WTC11 (cell line): ENCODE measurements around the gene TMEM9. TPM values are rescaled to one million over a fixed set of nuclear protein-coding genes. Genes with fewer than 3 reads are reported as not detected.

ENCODE experiments used
- ATAC-seq: fragments of 200-7000 bp; cut with Tn5 transposase; 2 replicates; pipeline ENCODE4 v1.10.0; 2021; ENCODE audit warnings: mild to moderate bottlenecking, moderate library complexity
- CTCF ChIA-PET: fragments of 300-600 bp; sonication (Branson Sonifier 250); formaldehyde crosslinking; loops from one replicate; lab custom pipeline; 2021; ENCODE audit warnings: antibody characterized with exemption; lab: Charles Lee
- POLR2A ChIA-PET: fragments of 350-600 bp; sonication (Branson Sonifier 250); formaldehyde crosslinking; loops from one replicate; lab custom pipeline; 2021; ENCODE audit warnings: antibody characterized with exemption; lab: Charles Lee
- DNase-seq: peaks from one replicate; pipeline ENCODE4 v3.0.0; 2021; ENCODE audit warnings: low spot score
- H3K27ac Mint-ChIP-seq: 2 replicates; pipeline ENCODE4 v1.8.0; 2021; ENCODE audit warnings: mixed read lengths
- H3K27me3 Mint-ChIP-seq: 2 replicates; pipeline ENCODE4 v1.8.0; 2021; ENCODE audit warnings: low read depth, mild to moderate bottlenecking, moderate library complexity, mixed read lengths
- H3K36me3 Mint-ChIP-seq: 2 replicates; pipeline ENCODE4 v1.8.0; 2021; ENCODE audit warnings: mixed read lengths
- H3K4me1 Mint-ChIP-seq: 2 replicates; pipeline ENCODE4 v1.8.0; 2022; ENCODE audit warnings: mixed read lengths
- H3K4me3 Mint-ChIP-seq: 2 replicates; pipeline ENCODE4 v1.8.0; 2021; ENCODE audit warnings: mild to moderate bottlenecking, moderate library complexity, mixed read lengths
- H3K9me3 Mint-ChIP-seq: 2 replicates; pipeline ENCODE4 v1.8.0; 2021; ENCODE audit warnings: mixed read lengths
- E2F1 ChIP-seq: sonication (generic); formaldehyde crosslinking; IDR thresholded peaks from 2 replicates; pipeline ENCODE4 v1.8.0; 2022; ENCODE audit warnings: mild to moderate bottlenecking, missing genetic modification reagents
- EMX1 ChIP-seq: fragments of 250-450 bp; sonication (Bioruptor Pico); IDR thresholded peaks from 2 replicates; pipeline ENCODE4 v1.8.0; 2021; ENCODE audit warnings: mild to moderate bottlenecking
- ESRRA ChIP-seq: sonication (generic); formaldehyde crosslinking; IDR thresholded peaks from 2 replicates; pipeline ENCODE4 v1.8.1; 2022; ENCODE audit warnings: mild to moderate bottlenecking, missing genetic modification reagents, borderline replicate concordance
- FOXK1 ChIP-seq: sonication (generic); formaldehyde crosslinking; IDR thresholded peaks from 2 replicates; pipeline ENCODE4 v1.8.0; 2022; ENCODE audit warnings: mild to moderate bottlenecking, moderate library complexity, missing genetic modification reagents
- FOXP1 ChIP-seq: sonication (generic); formaldehyde crosslinking; IDR thresholded peaks from 2 replicates; pipeline ENCODE4 v1.8.0; 2022; ENCODE audit warnings: missing genetic modification reagents, mild to moderate bottlenecking, moderate library complexity, borderline replicate concordance
- GRHL2 ChIP-seq: fragments of 250-450 bp; sonication (Bioruptor Pico); IDR thresholded peaks from 2 replicates; pipeline ENCODE4 v1.8.0; 2022; ENCODE audit warnings: mild to moderate bottlenecking, moderate library complexity; ENCODE audit not compliant: insufficient replicate concordance, severe bottlenecking
- JAZF1 ChIP-seq: fragments of 250-450 bp; sonication (Bioruptor Pico); IDR thresholded peaks from 2 replicates; pipeline ENCODE4 v1.9.0; 2021; ENCODE audit warnings: moderate library complexity, mild to moderate bottlenecking, inconsistent platforms
- JUN ChIP-seq: sonication (generic); formaldehyde crosslinking; IDR thresholded peaks from 2 replicates; pipeline ENCODE4 v1.8.0; 2023; ENCODE audit warnings: mild to moderate bottlenecking, missing genetic modification reagents
- MYBL2 ChIP-seq: sonication (generic); formaldehyde crosslinking; IDR thresholded peaks from 2 replicates; pipeline ENCODE4 v1.8.1; 2023; ENCODE audit warnings: mild to moderate bottlenecking, moderate library complexity, missing genetic modification reagents
- OVOL2 ChIP-seq: fragments of 250-450 bp; sonication (Bioruptor Pico); IDR thresholded peaks from 2 replicates; pipeline ENCODE4 v1.9.0; 2021; ENCODE audit warnings: mild to moderate bottlenecking, borderline replicate concordance
- RORB ChIP-seq: fragments of 250-450 bp; sonication (Bioruptor Pico); IDR thresholded peaks from 2 replicates; pipeline ENCODE4 v1.9.0; 2021; ENCODE audit warnings: mild to moderate bottlenecking
- SMAD4 ChIP-seq: sonication (generic); formaldehyde crosslinking; IDR thresholded peaks from 2 replicates; pipeline ENCODE4 v1.8.0; 2022; ENCODE audit warnings: mild to moderate bottlenecking, missing genetic modification reagents
- TCF7 ChIP-seq: sonication (generic); formaldehyde crosslinking; IDR thresholded peaks from 2 replicates; pipeline ENCODE4 v1.8.0; 2022; ENCODE audit warnings: mild to moderate bottlenecking, low read depth, missing genetic modification reagents, moderate library complexity
- ZNF263 ChIP-seq: sonication (generic); formaldehyde crosslinking; IDR thresholded peaks from 2 replicates; pipeline ENCODE4 v1.8.1; 2022; ENCODE audit warnings: low read depth, mild to moderate bottlenecking, moderate library complexity, missing genetic modification reagents
- ZNF671 ChIP-seq: fragments of 250-450 bp; sonication (Bioruptor Pico); IDR thresholded peaks from 2 replicates; pipeline ENCODE4 v1.8.0; 2021; ENCODE audit warnings: mild to moderate bottlenecking
- total RNA-seq: library from RNA; stranded (reverse); gene quantifications from 3 replicates; pipeline ENCODE4 v1.2.3, GENCODE V29; 2021
- TF ChIP-seq, protein P1 (sequence below): sonication (generic); formaldehyde crosslinking; IDR thresholded peaks from 2 replicates; pipeline ENCODE4 v1.8.0; 2022; ENCODE audit warnings: mild to moderate bottlenecking, missing genetic modification reagents
- TF ChIP-seq, protein P2 (sequence below): sonication (generic); formaldehyde crosslinking; IDR thresholded peaks from 2 replicates; pipeline ENCODE4 v1.8.0; 2023; ENCODE audit warnings: missing genetic modification reagents
- TF ChIP-seq, protein P3 (sequence below): sonication (generic); formaldehyde crosslinking; IDR thresholded peaks from 2 replicates; pipeline ENCODE4 v1.8.1; 2022; ENCODE audit warnings: missing genetic modification reagents, borderline replicate concordance
- TF ChIP-seq, protein P4 (sequence below): fragments of 250-450 bp; sonication (Bioruptor Pico); IDR thresholded peaks from 2 replicates; pipeline ENCODE4 v1.9.0; 2021; ENCODE audit warnings: mild to moderate bottlenecking
- TF ChIP-seq, protein P5 (sequence below): sonication (generic); formaldehyde crosslinking; IDR thresholded peaks from 2 replicates; pipeline ENCODE4 v1.8.0; 2023; ENCODE audit warnings: mild to moderate bottlenecking, missing genetic modification reagents
- TF ChIP-seq, protein P6 (sequence below): sonication (generic); formaldehyde crosslinking; IDR thresholded peaks from 2 replicates; pipeline ENCODE4 v1.8.1; 2023; ENCODE audit warnings: mild to moderate bottlenecking, missing genetic modification reagents, borderline replicate concordance

Gene TMEM9
- total RNA-seq, 1 experiment from 2014 or later = 97.5 TPM

GRCh38 chr1:201091256-201091655 lies 63.0 kb downstream of the TMEM9 start:
- ChIA-PET CTCF (interaction anchor here (0.7 to 3.0 kb wide), 3 partner anchors 22 to 119 kb away, joined by 3 to 18 read pairs (median 5); no protein-coding TSS in a partner anchor), POLR2A (no interaction called here)
- Mint-ChIP-seq H3K27me3 (no peaks in the 10 kb centered on the region), H3K27ac (no peak overlapping the region), H3K36me3 (no peaks in the 10 kb centered on the region), H3K4me3 (no peak overlapping the region), H3K4me1 (peaks cover 6% of the 10 kb centered on the region; the same call in 1 of the 2 replicates), H3K9me3 (no peaks in the 10 kb centered on the region)
- TF ChIP-seq E2F1 (CRISPR knock-in tag) (no peak), MYBL2 (CRISPR knock-in tag) (no peak), SMAD4 (CRISPR knock-in tag) (no peak), FOXK1 (CRISPR knock-in tag) (no peak), ZNF263 (CRISPR knock-in tag) (no peak), GRHL2 (no peak), FOXP1 (CRISPR knock-in tag) (no peak)
- TF ChIP-seq, protein P1, sequence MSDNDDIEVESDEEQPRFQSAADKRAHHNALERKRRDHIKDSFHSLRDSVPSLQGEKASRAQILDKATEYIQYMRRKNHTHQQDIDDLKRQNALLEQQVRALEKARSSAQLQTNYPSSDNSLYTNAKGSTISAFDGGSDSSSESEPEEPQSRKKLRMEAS (CRISPR knock-in tag) = no peak
- TF ChIP-seq, protein P2, sequence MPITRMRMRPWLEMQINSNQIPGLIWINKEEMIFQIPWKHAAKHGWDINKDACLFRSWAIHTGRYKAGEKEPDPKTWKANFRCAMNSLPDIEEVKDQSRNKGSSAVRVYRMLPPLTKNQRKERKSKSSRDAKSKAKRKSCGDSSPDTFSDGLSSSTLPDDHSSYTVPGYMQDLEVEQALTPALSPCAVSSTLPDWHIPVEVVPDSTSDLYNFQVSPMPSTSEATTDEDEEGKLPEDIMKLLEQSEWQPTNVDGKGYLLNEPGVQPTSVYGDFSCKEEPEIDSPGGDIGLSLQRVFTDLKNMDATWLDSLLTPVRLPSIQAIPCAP = no peak
- ATAC-seq = no peak; the same call in 1 of the 2 replicates
- no peak for DNase-seq

- no peaks in the 10 kb centered on the region for H3K36me3 Mint-ChIP-seq
- peaks cover 6% of the 10 kb centered on the region; the same call in 1 of the 2 replicates for H3K4me1 Mint-ChIP-seq
- TF ChIP-seq OVOL2 (CRISPR knock-in tag) = no peak
- TF ChIP-seq TCF7 (CRISPR knock-in tag) = no peak
- TF ChIP-seq JAZF1 (CRISPR knock-in tag) = no peak
- no peak for TF ChIP-seq JUN (CRISPR knock-in tag)
- no peak for TF ChIP-seq RORB (CRISPR knock-in tag)
- TF ChIP-seq EMX1 = no peak
- TF ChIP-seq, protein P3, sequence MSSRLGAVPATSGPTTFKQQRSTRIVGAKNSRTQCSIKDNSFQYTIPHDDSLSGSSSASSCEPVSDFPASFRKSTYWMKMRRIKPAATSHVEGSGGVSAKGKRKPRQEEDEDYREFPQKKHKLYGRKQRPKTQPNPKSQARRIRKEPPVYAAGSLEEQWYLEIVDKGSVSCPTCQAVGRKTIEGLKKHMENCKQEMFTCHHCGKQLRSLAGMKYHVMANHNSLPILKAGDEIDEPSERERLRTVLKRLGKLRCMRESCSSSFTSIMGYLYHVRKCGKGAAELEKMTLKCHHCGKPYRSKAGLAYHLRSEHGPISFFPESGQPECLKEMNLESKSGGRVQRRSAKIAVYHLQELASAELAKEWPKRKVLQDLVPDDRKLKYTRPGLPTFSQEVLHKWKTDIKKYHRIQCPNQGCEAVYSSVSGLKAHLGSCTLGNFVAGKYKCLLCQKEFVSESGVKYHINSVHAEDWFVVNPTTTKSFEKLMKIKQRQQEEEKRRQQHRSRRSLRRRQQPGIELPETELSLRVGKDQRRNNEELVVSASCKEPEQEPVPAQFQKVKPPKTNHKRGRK (CRISPR knock-in tag) = no peak
- TF ChIP-seq, protein P4, sequence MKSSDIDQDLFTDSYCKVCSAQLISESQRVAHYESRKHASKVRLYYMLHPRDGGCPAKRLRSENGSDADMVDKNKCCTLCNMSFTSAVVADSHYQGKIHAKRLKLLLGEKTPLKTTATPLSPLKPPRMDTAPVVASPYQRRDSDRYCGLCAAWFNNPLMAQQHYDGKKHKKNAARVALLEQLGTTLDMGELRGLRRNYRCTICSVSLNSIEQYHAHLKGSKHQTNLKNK = no peak
- TF ChIP-seq ZNF671 (CRISPR knock-in tag) = no peak
- TF ChIP-seq, all 79 proteins: peak for 0
- POLR2A ChIA-PET = no interaction called here
- Mint-ChIP-seq H3K9me3 (no peaks in the 10 kb centered on the region), H3K27me3 (no peaks in the 10 kb centered on the region), H3K27ac (no peak overlapping the region), H3K4me3 (no peak overlapping the region)
- no peak for DNase-seq
- no peak for ATAC-seq
- CTCF ChIA-PET = interaction anchor here (3.0 kb wide), 1 partner anchor 29 kb away, joined by 18 read pairs; no protein-coding TSS in a partner anchor
These were observed 63.7 kb downstream of the TMEM9 start for GRCh38 chr1:201090541-201090940.

GRCh38 chr1:201089596-201089995 lies 64.7 kb downstream of the TMEM9 start:
- DNase-seq = no peak
- no peaks in the 10 kb centered on the region for H3K36me3 Mint-ChIP-seq
- H3K9me3 Mint-ChIP-seq = no peaks in the 10 kb centered on the region
- peaks cover 6% of the 10 kb centered on the region; the same call in 1 of the 2 replicates for H3K4me1 Mint-ChIP-seq
- POLR2A ChIA-PET = no interaction called here
- no peak overlapping the region for H3K27ac Mint-ChIP-seq
- TF ChIP-seq, protein P5, sequence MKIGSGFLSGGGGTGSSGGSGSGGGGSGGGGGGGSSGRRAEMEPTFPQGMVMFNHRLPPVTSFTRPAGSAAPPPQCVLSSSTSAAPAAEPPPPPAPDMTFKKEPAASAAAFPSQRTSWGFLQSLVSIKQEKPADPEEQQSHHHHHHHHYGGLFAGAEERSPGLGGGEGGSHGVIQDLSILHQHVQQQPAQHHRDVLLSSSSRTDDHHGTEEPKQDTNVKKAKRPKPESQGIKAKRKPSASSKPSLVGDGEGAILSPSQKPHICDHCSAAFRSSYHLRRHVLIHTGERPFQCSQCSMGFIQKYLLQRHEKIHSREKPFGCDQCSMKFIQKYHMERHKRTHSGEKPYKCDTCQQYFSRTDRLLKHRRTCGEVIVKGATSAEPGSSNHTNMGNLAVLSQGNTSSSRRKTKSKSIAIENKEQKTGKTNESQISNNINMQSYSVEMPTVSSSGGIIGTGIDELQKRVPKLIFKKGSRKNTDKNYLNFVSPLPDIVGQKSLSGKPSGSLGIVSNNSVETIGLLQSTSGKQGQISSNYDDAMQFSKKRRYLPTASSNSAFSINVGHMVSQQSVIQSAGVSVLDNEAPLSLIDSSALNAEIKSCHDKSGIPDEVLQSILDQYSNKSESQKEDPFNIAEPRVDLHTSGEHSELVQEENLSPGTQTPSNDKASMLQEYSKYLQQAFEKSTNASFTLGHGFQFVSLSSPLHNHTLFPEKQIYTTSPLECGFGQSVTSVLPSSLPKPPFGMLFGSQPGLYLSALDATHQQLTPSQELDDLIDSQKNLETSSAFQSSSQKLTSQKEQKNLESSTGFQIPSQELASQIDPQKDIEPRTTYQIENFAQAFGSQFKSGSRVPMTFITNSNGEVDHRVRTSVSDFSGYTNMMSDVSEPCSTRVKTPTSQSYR (CRISPR knock-in tag) = no peak
- TF ChIP-seq ESRRA (CRISPR knock-in tag) = no peak
- TF ChIP-seq, protein P6, sequence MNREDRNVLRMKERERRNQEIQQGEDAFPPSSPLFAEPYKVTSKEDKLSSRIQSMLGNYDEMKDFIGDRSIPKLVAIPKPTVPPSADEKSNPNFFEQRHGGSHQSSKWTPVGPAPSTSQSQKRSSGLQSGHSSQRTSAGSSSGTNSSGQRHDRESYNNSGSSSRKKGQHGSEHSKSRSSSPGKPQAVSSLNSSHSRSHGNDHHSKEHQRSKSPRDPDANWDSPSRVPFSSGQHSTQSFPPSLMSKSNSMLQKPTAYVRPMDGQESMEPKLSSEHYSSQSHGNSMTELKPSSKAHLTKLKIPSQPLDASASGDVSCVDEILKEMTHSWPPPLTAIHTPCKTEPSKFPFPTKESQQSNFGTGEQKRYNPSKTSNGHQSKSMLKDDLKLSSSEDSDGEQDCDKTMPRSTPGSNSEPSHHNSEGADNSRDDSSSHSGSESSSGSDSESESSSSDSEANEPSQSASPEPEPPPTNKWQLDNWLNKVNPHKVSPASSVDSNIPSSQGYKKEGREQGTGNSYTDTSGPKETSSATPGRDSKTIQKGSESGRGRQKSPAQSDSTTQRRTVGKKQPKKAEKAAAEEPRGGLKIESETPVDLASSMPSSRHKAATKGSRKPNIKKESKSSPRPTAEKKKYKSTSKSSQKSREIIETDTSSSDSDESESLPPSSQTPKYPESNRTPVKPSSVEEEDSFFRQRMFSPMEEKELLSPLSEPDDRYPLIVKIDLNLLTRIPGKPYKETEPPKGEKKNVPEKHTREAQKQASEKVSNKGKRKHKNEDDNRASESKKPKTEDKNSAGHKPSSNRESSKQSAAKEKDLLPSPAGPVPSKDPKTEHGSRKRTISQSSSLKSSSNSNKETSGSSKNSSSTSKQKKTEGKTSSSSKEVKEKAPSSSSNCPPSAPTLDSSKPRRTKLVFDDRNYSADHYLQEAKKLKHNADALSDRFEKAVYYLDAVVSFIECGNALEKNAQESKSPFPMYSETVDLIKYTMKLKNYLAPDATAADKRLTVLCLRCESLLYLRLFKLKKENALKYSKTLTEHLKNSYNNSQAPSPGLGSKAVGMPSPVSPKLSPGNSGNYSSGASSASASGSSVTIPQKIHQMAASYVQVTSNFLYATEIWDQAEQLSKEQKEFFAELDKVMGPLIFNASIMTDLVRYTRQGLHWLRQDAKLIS (CRISPR knock-in tag) = no peak
- H3K4me3 Mint-ChIP-seq = no peak overlapping the region
- no peak for ATAC-seq
- CTCF ChIA-PET = interaction anchor here (0.5 to 3.0 kb wide), 7 partner anchors 9 to 1083 kb away, joined by 3 to 18 read pairs (median 3); no protein-coding TSS in a partner anchor
- H3K27me3 Mint-ChIP-seq = no peaks in the 10 kb centered on the region
